ENCODE measurements around the gene ADGRG1. TPM values are rescaled to one million over a fixed set of nuclear protein-coding genes. Genes with fewer than 3 reads are reported as not detected.

Gene ADGRG1
- total RNA-seq (2022; extraction: Qiagen RNA extraction) = 141 to 205 TPM (median 184 TPM) in 5 replicates

DNA sequence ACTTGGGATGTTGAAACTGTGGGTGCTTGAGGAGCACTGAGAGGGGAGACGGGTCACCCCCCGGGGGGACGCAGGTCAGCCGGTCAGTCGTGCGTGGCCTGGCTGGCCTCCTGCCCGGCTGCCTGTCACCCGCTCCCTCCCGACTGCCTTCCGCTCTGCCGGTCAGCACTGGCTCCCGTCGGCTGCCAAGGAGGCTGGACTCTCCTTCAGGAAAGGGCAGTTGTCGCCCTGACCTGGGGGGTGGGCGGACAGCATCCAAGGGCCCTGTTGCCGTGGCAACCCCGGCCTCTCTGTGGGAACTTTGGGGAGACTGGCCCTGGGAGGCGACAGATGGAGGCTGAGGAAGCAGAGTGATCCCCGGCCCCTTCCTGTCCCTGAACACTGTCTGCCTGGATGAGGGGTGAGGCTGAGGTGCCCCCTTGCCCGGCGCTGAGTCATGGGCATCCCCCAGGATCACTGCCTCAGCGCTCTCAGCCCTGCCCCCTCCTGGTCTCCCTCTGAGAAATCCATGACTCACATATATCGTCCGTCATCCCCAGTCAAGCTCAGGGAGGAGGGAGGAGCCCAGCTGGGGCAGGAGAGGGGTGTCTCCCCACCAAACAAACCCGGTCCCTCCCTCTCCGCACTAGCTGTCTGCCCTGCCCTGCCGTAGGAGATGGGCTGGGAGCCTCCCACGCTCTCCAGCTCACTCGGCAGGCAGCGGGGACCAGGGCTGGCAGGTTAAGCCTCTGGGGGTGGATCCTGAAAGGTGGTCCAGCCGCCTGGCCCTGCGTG is at the start of gene ADGRG1:
ADGRG1 (plus strand) TSS at position 623 of the 774 bp plus-strand sequence. CDS start 21,658 bp downstream, outside the sequence.

GRCh38 chr16:57668263-57668571 is 39.8 kb downstream of the ADGRG1 start, which contains the start of gene ADGRG3:
Gene ADGRG3 (plus strand): TSS chr16:57668306. CDS start chr16:57668348, 42 bp downstream.

DNA sequence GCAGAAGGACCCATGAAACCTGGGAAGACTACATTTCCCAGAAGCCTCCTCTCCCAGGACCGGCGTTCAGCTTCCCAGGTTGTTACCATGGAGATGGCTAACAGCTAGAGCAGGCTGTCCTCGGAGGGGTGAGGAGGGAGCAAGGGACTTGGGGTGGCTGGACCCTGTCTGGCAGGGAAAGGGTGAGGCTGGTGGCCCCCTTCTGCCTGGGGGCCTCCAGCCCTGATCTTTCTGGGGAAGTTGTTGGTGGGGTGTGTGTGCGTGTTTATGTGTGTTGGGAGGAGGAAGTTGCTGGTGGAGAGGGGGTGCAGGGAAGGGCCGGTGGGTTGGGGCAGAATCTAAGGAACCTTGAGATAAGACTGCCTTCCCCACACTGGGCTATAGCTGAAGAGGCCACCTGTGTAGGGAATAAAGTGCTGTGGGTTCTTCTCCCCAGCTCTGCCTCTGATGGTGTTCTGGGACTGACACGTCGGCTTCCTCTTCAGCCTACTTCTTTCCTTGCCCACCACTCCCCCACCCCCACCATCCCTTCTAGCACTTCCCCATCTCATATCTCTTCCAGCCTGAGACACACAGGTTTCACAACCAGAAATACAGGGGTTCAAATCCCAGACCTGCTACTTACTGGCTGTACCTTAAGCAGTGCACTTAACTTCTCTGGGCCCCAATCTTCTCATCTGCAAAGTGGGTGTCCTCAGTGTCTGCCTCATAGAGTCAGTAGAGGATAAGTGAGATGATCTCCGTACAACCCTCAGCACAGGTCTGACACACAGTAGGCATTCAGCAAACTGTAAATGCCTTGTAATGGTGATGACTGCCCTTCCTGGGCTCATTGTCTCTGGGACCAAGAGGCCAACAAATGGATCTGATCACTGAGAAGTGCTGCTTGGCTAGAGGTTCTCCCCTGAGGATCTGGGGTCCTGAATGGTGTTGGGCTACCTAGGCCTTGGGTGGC is 66.6 kb downstream of the ADGRG1 start, which contains the start of gene DRC7:
DRC7 (plus strand) TSS at position 82 of the 955 bp plus-strand sequence. CDS start 3,144 bp downstream, outside the sequence.

Other genes with a start within 250 kb of the ADGRG1 start
- not detected in 5 replicates for gene CCL17, start 223.9 kb upstream of the ADGRG1 start, total RNA-seq (2022; extraction: Qiagen RNA extraction)
- gene CIAPIN1, start 181.2 kb upstream of the ADGRG1 start, total RNA-seq (2022; extraction: Qiagen RNA extraction) = 69.9 to 90.8 TPM (median 74.6 TPM) in 5 replicates
- gene COQ9, start 181.2 kb upstream of the ADGRG1 start, total RNA-seq (2022; extraction: Qiagen RNA extraction) = 39.1 to 53.2 TPM (median 50.2 TPM) in 5 replicates
- gene POLR2C, start 166.0 kb upstream of the ADGRG1 start, total RNA-seq (2022; extraction: Qiagen RNA extraction) = 102 to 167 TPM (median 109 TPM) in 5 replicates
- gene DOK4, start 142.1 kb upstream of the ADGRG1 start, total RNA-seq (2022; extraction: Qiagen RNA extraction) = 31.7 to 45.5 TPM (median 40.7 TPM) in 5 replicates
- gene CCDC102A, start 92.1 kb upstream of the ADGRG1 start, total RNA-seq (2022; extraction: Qiagen RNA extraction) = 6.4 to 10.1 TPM (median 7.8 TPM) in 5 replicates
- 0.04 to 0.10 TPM (median 0.09 TPM) in 5 replicates for gene ADGRG5, start 86.0 kb upstream of the ADGRG1 start, total RNA-seq (2022; extraction: Qiagen RNA extraction)
- gene ADGRG3, start 39.7 kb downstream of the ADGRG1 start, total RNA-seq (2022; extraction: Qiagen RNA extraction) = 0.34 to 0.73 TPM (median 0.52 TPM) in 5 replicates
- 0.27 TPM in 1 of 5 replicates, not detected in the others for gene DRC7, start 66.2 kb downstream of the ADGRG1 start, total RNA-seq (2022; extraction: Qiagen RNA extraction)
- gene KATNB1, start 107.1 kb downstream of the ADGRG1 start, total RNA-seq (2022; extraction: Qiagen RNA extraction) = 14.7 to 19.7 TPM (median 19.5 TPM) in 5 replicates
- 105 to 161 TPM (median 149 TPM) in 5 replicates for gene KIFC3, start 173.9 kb downstream of the ADGRG1 start, total RNA-seq (2022; extraction: Qiagen RNA extraction)